Brain microvascular endothelial cell (primary cell): ENCODE data around the gene DDX49.

Experiments used
- DNase-seq: peaks from one replicate; pipeline ENCODE4 v3.0.0-alpha.2; 2020
- H3K27ac ChIP-seq: fragments of 250-450 bp; sonication (Bioruptor Pico); 2 replicates; pipeline ENCODE4 v1.5.1; 2020; ENCODE audit warnings: mild to moderate bottlenecking, moderate library complexity
- H3K27me3 ChIP-seq: fragments of 250-450 bp; sonication (Bioruptor Pico); replicated peaks from 2 replicates; pipeline ENCODE4 v1.5.1; 2020; ENCODE audit warnings: mild to moderate bottlenecking
- H3K36me3 ChIP-seq: fragments of 250-450 bp; sonication (Bioruptor Pico); replicated peaks from 2 replicates; pipeline ENCODE4 v1.5.1; 2020; ENCODE audit warnings: mild to moderate bottlenecking
- H3K4me3 ChIP-seq: 2 replicates; pipeline ENCODE4 v1.5.1; 2011; ENCODE audit warnings: low read depth, mild to moderate bottlenecking, control low read depth, low read length, moderate library complexity
- in situ Hi-C: cut with HindIII; loops from 2 replicates; pipeline ENCODE4 v1.10.0; 2017; ENCODE audit warnings: low sequenced_read_pairs, low pct_ligation_motif_present
- TF ChIP-seq, protein P1 (sequence below): IDR thresholded peaks from 2 replicates; pipeline ENCODE4 v1.5.1; 2011; ENCODE audit warnings: low read depth, mild to moderate bottlenecking, moderate library complexity, low read length, control low read depth, inconsistent platforms; ENCODE audit errors: missing control alignments

The DDX49 gene

DNA sequence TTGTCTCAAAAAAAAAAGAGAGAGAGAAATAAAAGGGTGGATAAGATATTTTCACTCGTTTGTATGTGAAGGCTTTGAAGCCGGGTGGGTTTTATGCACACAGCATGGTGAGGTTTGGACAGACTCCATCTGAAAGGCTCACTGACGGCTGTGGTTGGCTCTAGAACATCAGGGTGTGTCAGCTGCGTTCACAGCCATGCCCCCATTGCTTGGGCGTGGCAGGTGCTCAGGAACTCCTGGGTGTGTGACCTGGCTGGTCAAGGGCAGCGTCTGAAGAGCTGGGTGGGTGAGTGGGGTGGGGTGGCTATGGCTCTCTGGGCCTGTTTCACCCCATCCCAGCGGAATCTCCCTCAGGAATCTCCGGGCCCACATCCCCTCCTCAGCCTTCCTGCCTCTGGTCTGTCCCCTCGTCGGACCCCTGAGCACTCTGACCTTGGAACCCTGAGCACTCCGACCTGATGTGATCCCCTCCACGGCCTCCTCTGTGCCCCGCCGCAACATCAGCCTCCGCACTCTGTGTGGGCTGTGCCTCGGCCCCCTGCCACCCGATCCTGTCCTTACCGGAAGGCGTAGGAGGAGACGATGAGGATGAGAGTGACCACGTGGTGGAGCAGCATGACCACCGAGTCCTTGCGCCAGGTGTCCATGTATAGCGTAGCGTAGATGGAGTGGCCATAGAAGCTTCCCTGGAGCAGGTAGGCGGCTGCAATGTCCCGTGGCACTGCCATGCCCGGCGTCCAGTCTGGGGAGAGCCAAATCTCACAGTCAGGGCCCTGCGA, 35.8 kb upstream of the DDX49 start:
- Histone ChIP-seq H3K36me3 (no peaks in the 10 kb centered on the region), H3K27ac (no peak overlapping the region), H3K4me3 (no peak overlapping the region), H3K27me3 (no peaks in the 10 kb centered on the region)
- in situ Hi-C loops, result no loop called here
- TF ChIP-seq, protein P1, sequence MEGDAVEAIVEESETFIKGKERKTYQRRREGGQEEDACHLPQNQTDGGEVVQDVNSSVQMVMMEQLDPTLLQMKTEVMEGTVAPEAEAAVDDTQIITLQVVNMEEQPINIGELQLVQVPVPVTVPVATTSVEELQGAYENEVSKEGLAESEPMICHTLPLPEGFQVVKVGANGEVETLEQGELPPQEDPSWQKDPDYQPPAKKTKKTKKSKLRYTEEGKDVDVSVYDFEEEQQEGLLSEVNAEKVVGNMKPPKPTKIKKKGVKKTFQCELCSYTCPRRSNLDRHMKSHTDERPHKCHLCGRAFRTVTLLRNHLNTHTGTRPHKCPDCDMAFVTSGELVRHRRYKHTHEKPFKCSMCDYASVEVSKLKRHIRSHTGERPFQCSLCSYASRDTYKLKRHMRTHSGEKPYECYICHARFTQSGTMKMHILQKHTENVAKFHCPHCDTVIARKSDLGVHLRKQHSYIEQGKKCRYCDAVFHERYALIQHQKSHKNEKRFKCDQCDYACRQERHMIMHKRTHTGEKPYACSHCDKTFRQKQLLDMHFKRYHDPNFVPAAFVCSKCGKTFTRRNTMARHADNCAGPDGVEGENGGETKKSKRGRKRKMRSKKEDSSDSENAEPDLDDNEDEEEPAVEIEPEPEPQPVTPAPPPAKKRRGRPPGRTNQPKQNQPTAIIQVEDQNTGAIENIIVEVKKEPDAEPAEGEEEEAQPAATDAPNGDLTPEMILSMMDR, result no peak
- DNase-seq, result no peak

DNA sequence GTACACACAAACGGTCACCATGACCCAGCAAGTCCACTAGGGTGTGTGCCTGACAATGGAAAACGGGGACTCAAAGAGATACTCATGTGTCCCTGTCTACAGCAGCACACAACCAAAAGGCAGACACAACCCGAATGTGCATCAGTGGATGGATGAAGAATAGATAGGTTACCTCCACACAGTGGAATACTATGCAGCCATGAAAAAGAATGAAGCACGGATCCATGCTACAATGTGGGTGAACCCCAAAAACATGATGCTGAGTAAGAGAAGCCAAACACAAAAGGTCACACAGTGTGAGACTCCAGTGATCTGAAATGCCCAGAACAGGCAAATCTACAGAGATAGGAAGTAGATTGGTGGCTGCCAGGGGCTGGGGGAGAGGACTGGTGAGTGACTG, 32.5 kb upstream of the DDX49 start:
- Histone ChIP-seq H3K27me3 (no peaks in the 10 kb centered on the region), H3K4me3 (no peak overlapping the region), H3K27ac (no peak overlapping the region), H3K36me3 (no peaks in the 10 kb centered on the region)
- DNase-seq, result no peak
- TF ChIP-seq, protein P1, result no peak
- in situ Hi-C loops, result no loop called here

DNA sequence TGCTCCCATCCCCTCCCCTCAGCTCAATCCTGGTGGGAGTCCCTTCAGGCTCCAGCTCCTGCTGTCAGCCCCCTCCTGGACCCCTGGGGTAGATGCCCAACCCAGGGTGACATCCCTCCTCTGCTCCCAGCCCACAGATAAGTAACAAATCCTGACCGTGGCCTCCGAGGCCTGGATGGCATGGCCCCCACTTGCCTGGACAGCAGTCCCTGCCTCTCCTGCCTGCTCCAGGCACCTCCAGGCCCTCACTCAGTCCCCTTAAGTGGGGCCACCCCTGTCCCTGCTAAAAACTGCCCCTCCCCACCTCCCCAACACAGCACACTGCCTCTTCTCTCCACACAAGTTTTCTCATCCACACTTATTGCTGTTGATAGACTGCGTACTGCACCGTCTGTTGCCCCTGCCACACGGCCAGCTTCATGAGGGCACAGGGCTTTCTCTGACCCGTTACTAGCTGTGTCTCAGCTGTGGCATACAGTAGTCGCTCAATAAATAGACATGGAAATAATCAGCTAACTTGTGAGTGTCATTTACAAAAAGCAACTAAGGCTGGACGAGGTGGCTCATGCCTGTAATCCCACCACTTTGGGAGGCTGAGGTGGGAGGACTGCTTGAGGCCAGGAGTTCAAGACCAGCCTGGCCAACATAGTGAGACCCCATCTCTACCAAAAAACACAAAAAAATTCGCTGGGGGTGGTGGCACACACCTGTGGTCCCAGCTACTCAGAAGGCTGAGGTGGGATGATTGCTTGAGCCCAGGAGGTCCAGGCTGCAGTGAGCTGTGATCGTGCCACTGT, 29.4 kb upstream of the DDX49 start:
- H3K36me3 ChIP-seq, result no peaks in the 10 kb centered on the region
- no peak overlapping the region for H3K4me3 ChIP-seq
- in situ Hi-C loops, result no loop called here
- TF ChIP-seq, protein P1, result no peak
- no peak for DNase-seq
- no peak overlapping the region for H3K27ac ChIP-seq
- peaks cover 13% of the 10 kb centered on the region for H3K27me3 ChIP-seq

DNA sequence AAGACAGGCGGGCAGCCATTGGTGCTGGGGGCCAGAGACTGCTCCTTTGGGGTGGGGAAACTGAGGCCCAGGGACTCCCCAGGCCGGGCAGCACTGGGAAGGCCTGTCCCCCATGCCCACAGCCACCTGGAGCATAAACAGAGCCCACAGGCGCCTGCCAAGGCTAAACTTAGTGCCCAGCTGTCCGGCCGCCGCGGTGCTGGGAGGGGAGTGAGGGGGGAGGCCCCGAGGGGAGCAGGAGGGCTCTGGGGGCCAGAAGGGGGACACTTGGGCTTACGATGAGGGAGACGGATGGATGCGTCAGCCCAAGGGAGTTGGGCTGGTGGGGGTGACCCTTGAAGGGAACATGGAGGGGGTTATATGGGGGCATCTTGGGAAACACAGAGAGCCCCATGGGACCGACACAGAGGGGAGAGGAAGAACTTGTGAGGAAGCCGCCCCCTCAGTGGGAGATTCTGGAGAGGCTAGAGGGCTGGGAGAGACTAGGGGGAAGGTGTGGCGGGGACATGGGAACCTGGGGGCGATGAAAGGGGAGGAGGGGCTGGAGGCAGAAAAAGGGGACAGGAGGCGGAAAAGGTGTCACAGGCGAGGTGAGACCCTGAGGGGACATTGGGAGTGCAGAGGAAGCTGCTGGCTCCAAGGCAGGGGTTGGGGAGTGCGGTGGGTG, 25.8 kb upstream of the DDX49 start:
- no peak for DNase-seq
- in situ Hi-C loops, result no loop called here
- Histone ChIP-seq H3K36me3 (peaks cover under 1% of the 10 kb centered on the region), H3K4me3 (no peak overlapping the region), H3K27me3 (peaks cover 13% of the 10 kb centered on the region), H3K27ac (no peak overlapping the region)
- TF ChIP-seq, protein P1, result no peak

DNA sequence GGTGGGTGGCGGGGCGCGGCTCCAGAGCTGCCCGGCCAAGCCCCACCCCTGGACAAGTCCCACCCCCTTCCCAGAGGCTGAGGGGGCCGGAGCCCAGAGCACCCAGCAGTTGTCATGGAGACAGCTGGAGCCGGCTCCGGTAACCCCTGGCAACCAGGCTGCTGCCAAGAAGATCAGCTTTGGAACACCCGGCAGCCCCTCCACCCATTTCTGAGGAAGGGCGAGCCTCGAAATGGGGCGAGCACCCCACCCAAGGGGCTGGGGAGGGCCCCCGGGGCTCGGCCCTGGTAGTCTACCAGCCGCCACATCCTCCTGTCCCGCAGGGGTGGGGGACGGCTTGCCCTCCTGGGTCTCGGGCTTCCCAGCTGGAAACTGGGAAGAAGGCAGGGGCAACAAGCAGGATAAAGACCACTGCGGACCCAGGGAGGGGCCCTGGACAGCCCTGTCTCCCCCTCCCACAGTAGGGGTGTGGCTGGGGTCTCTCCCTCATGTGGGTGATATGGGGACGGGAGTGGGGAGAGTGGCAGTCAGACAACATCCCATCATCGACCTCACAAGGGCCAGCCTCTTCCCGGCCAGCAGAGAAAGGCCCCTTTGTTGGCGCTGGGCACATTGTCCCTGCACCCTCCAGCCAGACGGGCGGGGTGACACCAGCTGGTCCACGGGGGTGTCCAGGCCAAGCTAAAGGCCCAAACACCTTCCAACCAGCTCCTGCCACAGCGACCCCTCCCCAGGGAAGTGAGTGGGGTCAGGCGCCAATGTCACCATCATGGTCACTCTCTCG, 25.1 kb upstream of the DDX49 start:
- in situ Hi-C loops, result no loop called here
- Histone ChIP-seq H3K4me3 (no peak overlapping the region), H3K27ac (no peak overlapping the region), H3K36me3 (peaks cover 8% of the 10 kb centered on the region), H3K27me3 (peaks cover 13% of the 10 kb centered on the region)
- TF ChIP-seq, protein P1, result no peak
- DNase-seq, result no peak
